ENCODE results near the gene GPRIN3.

- TF ChIP-seq TAF1 (IDR thresholded peaks at IDR 0.05; ENCODE audit: low read depth) (no peak), RAD21 (IDR thresholded peaks at IDR 0.05; ENCODE audit: low read depth) (no peak)
- TF ChIP-seq, protein P1, sequence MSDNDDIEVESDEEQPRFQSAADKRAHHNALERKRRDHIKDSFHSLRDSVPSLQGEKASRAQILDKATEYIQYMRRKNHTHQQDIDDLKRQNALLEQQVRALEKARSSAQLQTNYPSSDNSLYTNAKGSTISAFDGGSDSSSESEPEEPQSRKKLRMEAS (IDR thresholded peaks at IDR 0.05) = no peak
Observed at GRCh38 chr4:89351201-89351600, 43.6 kb upstream of the GPRIN3 start.

All from Ishikawa (cell line).